Breast epithelium (tissue), 4 donors: ENCODE measurements around the gene HSPG2. TPM values are rescaled to one million over a fixed set of nuclear protein-coding genes. Genes with fewer than 3 reads are reported as not detected.

Experiments used
- DNase-seq, 2 donors: peaks; one replicate each; pipeline ENCODE4 v3.0.0-alpha.2; 2019; ENCODE audit warnings: low spot score in 2 of 2
- H3K27ac ChIP-seq, 2 donors: fragments of 200-600 bp; sonication (generic) in 1 of 2; one replicate each; pipeline ENCODE4 v1.5.1; 2016 to 2019; ENCODE audit warnings: mild to moderate bottlenecking in 1 of 2
- H3K27me3 ChIP-seq, 2 donors: fragments of 200-600 bp; sonication (generic) in 1 of 2; one replicate each; pipeline versions ENCODE4 v1.5.1 to v1.6.0; 2017 to 2019; ENCODE audit warnings: control low read depth in 1 of 2, mild to moderate bottlenecking in 1 of 2
- H3K36me3 ChIP-seq: fragments of 200-600 bp; one replicate; pipeline ENCODE4 v1.5.1; 2019
- H3K4me1 ChIP-seq, 2 donors: fragments of 200-600 bp; sonication (generic); one replicate each; pipeline ENCODE4 v1.5.1; 2016 to 2019; ENCODE audit warnings: control low read depth in 1 of 2
- H3K4me3 ChIP-seq, 3 donors: fragments of 200-600 bp; sonication (generic); 1 replicate in 2 of 3; 2 replicates in 1 of 3; pipeline ENCODE4 v1.5.1; 2016 to 2019; ENCODE audit warnings: mild to moderate bottlenecking in 3 of 3, moderate library complexity in 2 of 3
- H3K9me3 ChIP-seq, 2 donors: fragments of 200-600 bp; sonication (generic) in 1 of 2; one replicate each; pipeline ENCODE4 v1.5.1; 2016 to 2019; ENCODE audit warnings: control low read depth in 1 of 2
- POLR2A ChIP-seq: fragments of 450-650 bp; IDR thresholded peaks from one replicate; pipeline ENCODE4 v1.6.1; 2016; ENCODE audit warnings: antibody characterized with exemption, mild to moderate bottlenecking, moderate library complexity
- POLR2AphosphoS5 ChIP-seq, 3 donors: sonication (generic); formaldehyde crosslinking; IDR thresholded peaks; one replicate each; pipeline ENCODE4 v1.6.1; 2017; ENCODE audit warnings: antibody characterized with exemption in 3 of 3
- intact Hi-C: fragments of 100-400 bp; cut with DNase I; formaldehyde crosslinking; loops from one replicate; pipeline ENCODE4 v1.15.1; 2023; ENCODE audit warnings: low total_unique reads
- total RNA-seq, 3 donors: library from RNA; depleted of rRNA; stranded (reverse); fragments of >200 nt; gene quantifications; one replicate each; pipeline ENCODE4 v1.1.0, GENCODE V29; 2016
- TF ChIP-seq, protein P1 (sequence below), 3 donors: fragments of 450-650 bp; IDR thresholded peaks; one replicate each; pipeline ENCODE4 v1.5.1; 2016 to 2017; ENCODE audit warnings: antibody characterized with exemption in 3 of 3, mild to moderate bottlenecking in 3 of 3, moderate library complexity in 3 of 3

HSPG2 gene
- total RNA-seq, 3 donors from 2014 or later: 48.3 to 219 (median 95.0) TPM

DNA sequence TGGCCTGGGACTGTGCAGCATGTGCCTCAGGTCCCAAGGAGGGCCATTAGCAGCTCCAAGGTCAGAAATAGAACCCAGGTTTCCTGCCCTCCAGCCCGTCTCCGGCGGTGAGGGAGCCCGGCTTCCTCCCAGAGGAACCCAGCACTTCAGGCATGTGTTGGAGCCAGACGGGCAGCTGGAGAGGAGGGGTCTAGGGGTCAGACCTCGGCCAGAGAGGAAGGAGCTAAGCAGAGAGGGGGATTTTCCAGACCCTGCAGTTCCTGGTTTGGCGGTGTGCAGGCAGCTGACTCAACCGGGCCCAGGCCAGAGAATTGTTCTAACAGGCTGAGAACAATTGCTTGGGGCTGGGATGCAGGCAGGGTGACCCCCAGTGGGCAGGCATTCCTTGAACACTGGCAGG, 37.1 kb downstream of the HSPG2 start:
- H3K27me3 ChIP-seq: no peaks in the 10 kb centered on the region
- no peak for DNase-seq
- H3K4me1 ChIP-seq: peaks cover 19 to 36% of the 10 kb centered on the region in 2 donors
- no peak overlapping the region for H3K4me3 ChIP-seq
- intact Hi-C loops: no loop called here
- H3K9me3 ChIP-seq: no peaks in the 10 kb centered on the region
- peak in 1 of 3 donors; percentile 24 for TF ChIP-seq POLR2AphosphoS5 (IDR thresholded peaks at IDR 0.05)
- TF ChIP-seq, protein P1, sequence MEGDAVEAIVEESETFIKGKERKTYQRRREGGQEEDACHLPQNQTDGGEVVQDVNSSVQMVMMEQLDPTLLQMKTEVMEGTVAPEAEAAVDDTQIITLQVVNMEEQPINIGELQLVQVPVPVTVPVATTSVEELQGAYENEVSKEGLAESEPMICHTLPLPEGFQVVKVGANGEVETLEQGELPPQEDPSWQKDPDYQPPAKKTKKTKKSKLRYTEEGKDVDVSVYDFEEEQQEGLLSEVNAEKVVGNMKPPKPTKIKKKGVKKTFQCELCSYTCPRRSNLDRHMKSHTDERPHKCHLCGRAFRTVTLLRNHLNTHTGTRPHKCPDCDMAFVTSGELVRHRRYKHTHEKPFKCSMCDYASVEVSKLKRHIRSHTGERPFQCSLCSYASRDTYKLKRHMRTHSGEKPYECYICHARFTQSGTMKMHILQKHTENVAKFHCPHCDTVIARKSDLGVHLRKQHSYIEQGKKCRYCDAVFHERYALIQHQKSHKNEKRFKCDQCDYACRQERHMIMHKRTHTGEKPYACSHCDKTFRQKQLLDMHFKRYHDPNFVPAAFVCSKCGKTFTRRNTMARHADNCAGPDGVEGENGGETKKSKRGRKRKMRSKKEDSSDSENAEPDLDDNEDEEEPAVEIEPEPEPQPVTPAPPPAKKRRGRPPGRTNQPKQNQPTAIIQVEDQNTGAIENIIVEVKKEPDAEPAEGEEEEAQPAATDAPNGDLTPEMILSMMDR (IDR thresholded peaks at IDR 0.05): no peak
- peak overlapping the region; percentile 35 to 86 for H3K27ac ChIP-seq
- no peaks in the 10 kb centered on the region for H3K36me3 ChIP-seq

DNA sequence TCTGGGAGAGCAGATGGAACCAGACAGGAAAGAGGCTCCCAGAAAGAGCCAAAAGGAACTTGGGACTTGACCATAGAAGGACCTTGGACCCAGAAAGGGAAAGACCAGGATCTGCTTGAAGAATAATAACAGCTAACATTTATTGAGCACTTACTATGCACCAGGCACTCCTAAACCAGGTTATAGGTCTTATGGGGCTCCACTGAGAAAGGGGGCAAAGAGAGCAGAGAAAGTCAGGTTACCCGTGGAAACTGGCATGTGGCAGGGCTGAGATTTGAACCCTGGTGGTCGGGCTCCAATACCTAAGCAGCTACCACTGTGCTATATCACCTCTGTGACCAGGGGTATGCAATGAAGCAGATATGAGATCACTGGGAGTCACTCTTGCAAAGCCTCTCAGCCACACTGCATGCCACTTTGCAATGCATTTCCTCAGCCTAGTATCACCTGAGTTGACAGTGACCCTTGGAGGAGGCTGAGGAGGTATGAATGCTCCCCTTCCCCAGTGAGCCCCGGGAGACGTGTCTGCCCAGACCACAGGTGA, 37.8 kb downstream of the HSPG2 start:
- peaks cover 19 to 36% of the 10 kb centered on the region in 2 donors for H3K4me1 ChIP-seq
- TF ChIP-seq, protein P1 (IDR thresholded peaks at IDR 0.05): no peak
- TF ChIP-seq POLR2AphosphoS5 (IDR thresholded peaks at IDR 0.05) (no peak), POLR2A (no peak)
- no peak for DNase-seq
- H3K9me3 ChIP-seq: no peaks in the 10 kb centered on the region
- H3K36me3 ChIP-seq: no peaks in the 10 kb centered on the region
- no peaks in the 10 kb centered on the region for H3K27me3 ChIP-seq
- no peak overlapping the region for H3K4me3 ChIP-seq
- intact Hi-C loops: no loop called here
- peak overlapping the region; percentile 35 to 86 for H3K27ac ChIP-seq

DNA sequence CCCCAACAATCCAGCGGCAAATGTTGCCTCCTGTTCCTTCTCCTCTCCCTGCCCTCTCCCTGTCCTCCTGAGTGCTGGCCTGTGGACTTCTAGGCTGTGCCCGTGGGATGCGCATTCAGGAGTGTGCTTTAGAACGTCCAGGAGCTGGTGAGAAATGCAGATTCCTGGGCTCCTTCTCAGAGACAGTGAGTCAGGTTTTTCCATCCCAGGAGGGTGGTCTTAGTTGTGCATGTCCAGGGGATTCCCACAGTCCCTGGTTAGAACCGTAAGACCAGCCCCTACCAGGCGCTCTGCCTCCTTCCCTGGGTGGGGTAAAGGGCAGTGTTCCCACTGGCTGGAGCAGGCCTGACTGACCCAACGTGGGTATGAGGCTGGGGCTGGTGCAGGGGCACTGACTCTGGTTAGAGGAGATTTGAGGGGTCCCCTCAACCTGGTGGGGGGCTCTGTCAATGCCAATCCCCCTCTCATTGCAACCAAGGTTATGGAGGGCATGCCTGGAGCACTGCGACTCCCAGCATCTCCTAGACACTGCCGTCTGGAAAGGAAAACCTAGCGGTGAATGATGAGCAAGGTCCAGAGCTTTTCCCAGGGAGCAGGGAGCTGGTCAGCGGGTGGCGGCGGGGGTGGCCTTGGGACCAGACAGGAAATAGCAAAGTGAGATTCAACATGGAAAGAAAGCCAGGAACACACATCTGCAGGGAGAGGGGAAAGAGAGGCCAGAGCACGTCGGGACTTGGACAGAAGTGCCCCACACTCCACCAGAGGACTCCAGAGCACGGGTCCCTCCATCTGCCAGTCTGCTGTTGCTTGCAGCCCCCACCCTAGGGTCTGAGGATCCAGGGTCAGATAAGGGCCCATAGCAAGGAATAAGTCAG, 38.5 kb downstream of the HSPG2 start:
- Histone ChIP-seq H3K4me3 (no peak overlapping the region), H3K36me3 (no peaks in the 10 kb centered on the region), H3K27ac (peak overlapping the region; percentile 81 to 86), H3K27me3 (no peaks in the 10 kb centered on the region), H3K9me3 (no peaks in the 10 kb centered on the region), H3K4me1 (peaks cover 19 to 36% of the 10 kb centered on the region in 2 donors)
- DNase-seq: no peak
- TF ChIP-seq, protein P1 (IDR thresholded peaks at IDR 0.05): no peak
- TF ChIP-seq POLR2A (no peak), POLR2AphosphoS5 (IDR thresholded peaks at IDR 0.05) (no peak)
- intact Hi-C loops: no loop called here

DNA sequence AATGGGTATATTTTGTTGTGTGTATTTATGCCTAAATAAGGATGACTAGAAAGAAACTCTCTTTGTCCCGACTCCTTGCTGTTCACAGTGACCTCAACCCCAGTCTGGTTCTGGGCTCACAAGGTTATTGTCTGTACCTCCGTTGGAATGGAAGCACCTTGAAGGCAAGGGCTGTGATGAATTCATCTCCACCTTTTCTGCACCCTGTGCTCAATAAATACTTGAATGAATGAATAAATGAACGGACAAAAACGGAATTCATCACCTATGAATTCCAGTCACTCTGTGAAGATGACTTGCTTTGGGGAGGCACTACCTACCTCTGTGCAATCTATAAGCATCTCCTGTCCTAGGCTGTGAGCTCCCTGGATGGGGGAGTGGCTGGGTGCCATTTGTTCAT, 39.3 kb downstream of the HSPG2 start:
- Histone ChIP-seq H3K9me3 (no peaks in the 10 kb centered on the region), H3K27ac (peak overlapping the region; percentile 81 to 86), H3K4me1 (peaks cover 19 to 36% of the 10 kb centered on the region in 2 donors), H3K36me3 (no peaks in the 10 kb centered on the region), H3K4me3 (no peak overlapping the region), H3K27me3 (no peaks in the 10 kb centered on the region)
- TF ChIP-seq POLR2AphosphoS5 (IDR thresholded peaks at IDR 0.05) (no peak), POLR2A (no peak)
- TF ChIP-seq, protein P1 (IDR thresholded peaks at IDR 0.05): no peak
- intact Hi-C loops: no loop called here
- DNase-seq: no peak
